Measurements from ENCODE around the gene HNRNPF.
A peak's percentile ranks its signal among the peaks of the same experiment; 100 is the strongest.

HNRNPF gene

DNA sequence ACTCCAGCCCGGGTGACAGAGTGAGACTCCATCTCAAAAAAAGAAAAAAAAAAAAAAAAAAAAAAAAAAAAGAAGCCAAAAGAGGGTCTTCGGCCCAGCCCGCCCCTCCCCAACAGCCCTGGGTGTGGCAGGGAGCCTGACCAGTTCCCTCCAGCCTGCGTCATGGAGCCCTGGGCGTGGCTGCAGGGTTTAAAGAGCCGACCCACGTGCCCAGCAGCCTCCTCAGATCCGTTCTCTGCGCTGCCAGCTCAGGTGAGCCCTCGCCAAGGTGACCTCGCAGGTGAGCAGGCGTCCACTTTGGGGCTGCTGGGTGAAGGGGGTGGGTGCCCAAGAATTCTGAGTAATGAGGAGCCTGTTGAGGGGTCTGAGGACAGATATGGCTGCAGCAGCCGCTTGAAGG, 37.6 kb downstream of the HNRNPF start, which contains the start of gene FXYD4:
Gene FXYD4 (plus strand): TSS at position 219 of the 400 bp plus-strand sequence. CDS start 2,111 bp downstream, outside the sequence.
- TF ChIP-seq, protein P1, sequence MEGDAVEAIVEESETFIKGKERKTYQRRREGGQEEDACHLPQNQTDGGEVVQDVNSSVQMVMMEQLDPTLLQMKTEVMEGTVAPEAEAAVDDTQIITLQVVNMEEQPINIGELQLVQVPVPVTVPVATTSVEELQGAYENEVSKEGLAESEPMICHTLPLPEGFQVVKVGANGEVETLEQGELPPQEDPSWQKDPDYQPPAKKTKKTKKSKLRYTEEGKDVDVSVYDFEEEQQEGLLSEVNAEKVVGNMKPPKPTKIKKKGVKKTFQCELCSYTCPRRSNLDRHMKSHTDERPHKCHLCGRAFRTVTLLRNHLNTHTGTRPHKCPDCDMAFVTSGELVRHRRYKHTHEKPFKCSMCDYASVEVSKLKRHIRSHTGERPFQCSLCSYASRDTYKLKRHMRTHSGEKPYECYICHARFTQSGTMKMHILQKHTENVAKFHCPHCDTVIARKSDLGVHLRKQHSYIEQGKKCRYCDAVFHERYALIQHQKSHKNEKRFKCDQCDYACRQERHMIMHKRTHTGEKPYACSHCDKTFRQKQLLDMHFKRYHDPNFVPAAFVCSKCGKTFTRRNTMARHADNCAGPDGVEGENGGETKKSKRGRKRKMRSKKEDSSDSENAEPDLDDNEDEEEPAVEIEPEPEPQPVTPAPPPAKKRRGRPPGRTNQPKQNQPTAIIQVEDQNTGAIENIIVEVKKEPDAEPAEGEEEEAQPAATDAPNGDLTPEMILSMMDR (IDR thresholded peaks at IDR 0.05; ENCODE audit: low read depth, low read length, missing control alignments): no peak
- DNase-seq (ENCODE audit: low read depth): no peak
- no peak within 1 kb of the TSS for H3K4me3 ChIP-seq (ENCODE audit: low read depth, low read length)
- in situ Hi-C loops (cut with HindIII; ENCODE audit: low sequenced_read_pairs): no loop called here

GRCh38 chr10:43370671-43371215, 38.2 kb downstream of the HNRNPF start:
- in situ Hi-C loops (cut with HindIII; ENCODE audit: low sequenced_read_pairs): no loop called here
- no peak overlapping the region for H3K4me3 ChIP-seq (ENCODE audit: low read depth, low read length)
- no peak for DNase-seq (ENCODE audit: low read depth)
- TF ChIP-seq, protein P1 (IDR thresholded peaks at IDR 0.05; ENCODE audit: low read depth, low read length, missing control alignments): no peak

GRCh38 chr10:43369921-43370320, 39.1 kb downstream of the HNRNPF start:
- no peak overlapping the region for H3K4me3 ChIP-seq (ENCODE audit: low read depth, low read length)
- DNase-seq (ENCODE audit: low read depth): no peak
- in situ Hi-C loops (cut with HindIII; ENCODE audit: low sequenced_read_pairs): no loop called here
- TF ChIP-seq, protein P1 (IDR thresholded peaks at IDR 0.05; ENCODE audit: low read depth, low read length, missing control alignments): no peak

- TF ChIP-seq, protein P1 (IDR thresholded peaks at IDR 0.05; ENCODE audit: low read depth, low read length, missing control alignments): no peak
- no peak for DNase-seq (ENCODE audit: low read depth)
- no peak overlapping the region for H3K4me3 ChIP-seq (ENCODE audit: low read depth, low read length)
- in situ Hi-C loops (cut with HindIII; ENCODE audit: low sequenced_read_pairs): no loop called here
Measured at GRCh38 chr10:43365001-43365400, 44.0 kb downstream of the HNRNPF start.

GRCh38 chr10:43362191-43362839, 46.7 kb downstream of the HNRNPF start:
- DNase-seq (ENCODE audit: low read depth): peak; percentile 56
- TF ChIP-seq, protein P1 (IDR thresholded peaks at IDR 0.05; ENCODE audit: low read depth, low read length, missing control alignments): peak; percentile 38
- in situ Hi-C loops (cut with HindIII; ENCODE audit: low sequenced_read_pairs): no loop called here
- H3K4me3 ChIP-seq (ENCODE audit: low read depth, low read length): peak overlapping the region; percentile 44

DNA sequence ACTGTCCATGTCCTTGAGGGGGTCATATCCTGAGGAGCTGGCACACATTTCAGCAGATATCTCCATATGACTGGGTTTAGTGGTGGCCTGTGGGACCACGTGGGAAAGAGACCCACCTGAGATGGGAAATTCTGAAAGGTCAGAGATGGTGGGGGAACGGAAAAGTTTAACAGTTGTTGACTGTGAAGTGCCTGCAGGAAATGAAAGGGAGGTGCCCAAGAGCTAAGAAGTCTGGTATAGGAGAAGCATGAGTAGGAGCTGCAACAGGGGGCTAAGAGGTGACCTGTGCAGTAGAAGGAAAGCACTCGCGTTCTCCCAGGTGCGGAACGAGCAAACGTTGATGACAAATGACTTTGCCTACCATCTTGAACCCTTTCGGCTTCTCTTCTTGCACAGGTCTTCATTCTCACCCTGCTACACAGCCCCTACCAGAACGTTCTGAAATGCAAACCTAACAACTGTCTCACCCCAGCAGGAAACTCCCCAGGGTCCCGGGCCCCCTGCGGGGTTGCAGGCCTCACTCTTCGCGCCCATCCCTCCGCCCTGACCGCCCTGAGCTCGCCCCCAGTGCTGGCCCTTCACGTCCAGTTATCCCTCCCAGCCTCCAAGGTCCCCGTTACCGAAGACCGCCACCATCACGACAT, 47.3 kb downstream of the HNRNPF start:
- DNase-seq (ENCODE audit: low read depth): no peak
- peak overlapping the region; percentile 44 for H3K4me3 ChIP-seq (ENCODE audit: low read depth, low read length)
- in situ Hi-C loops (cut with HindIII; ENCODE audit: low sequenced_read_pairs): no loop called here
- TF ChIP-seq, protein P1 (IDR thresholded peaks at IDR 0.05; ENCODE audit: low read depth, low read length, missing control alignments): no peak

Measured in astrocyte of the cerebellum (primary cell).